SJSA1 (cell line): ENCODE measurements around the gene EVC. TPM values are rescaled to one million over a fixed set of nuclear protein-coding genes. Genes with fewer than 3 reads are reported as not detected.

Source experiments
- DNase-seq, 2 experiments: peaks; one replicate each; pipeline ENCODE4 v3.0.0-alpha.2; 2015 to 2020; ENCODE audit warnings: low spot score in 2 of 2, low read depth in 1 of 2
- H3K27ac ChIP-seq: fragments of 250-450 bp; sonication (Bioruptor Pico); 2 replicates; pipeline ENCODE4 v1.5.1; 2020; ENCODE audit warnings: mild to moderate bottlenecking, moderate library complexity
- H3K27me3 ChIP-seq: fragments of 250-450 bp; sonication (Bioruptor Pico); replicated peaks from 2 replicates; pipeline ENCODE4 v1.5.1; 2020; ENCODE audit warnings: mild to moderate bottlenecking, moderate library complexity
- H3K36me3 ChIP-seq: fragments of 250-450 bp; sonication (Bioruptor Pico); 2 replicates; pipeline ENCODE4 v1.5.1; 2020; ENCODE audit warnings: mild to moderate bottlenecking
- H3K4me1 ChIP-seq: fragments of 250-450 bp; sonication (Bioruptor Pico); replicated peaks from 2 replicates; pipeline ENCODE4 v1.6.1; 2021; ENCODE audit warnings: mild to moderate bottlenecking
- H3K4me3 ChIP-seq: fragments of 250-450 bp; sonication (Bioruptor Pico); 2 replicates; pipeline ENCODE4 v1.5.1; 2020; ENCODE audit warnings: mild to moderate bottlenecking
- H3K9me3 ChIP-seq: fragments of 250-450 bp; sonication (Bioruptor Pico); replicated peaks from 2 replicates; pipeline ENCODE4 v1.5.1; 2020; ENCODE audit warnings: mild to moderate bottlenecking
- total RNA-seq: library from RNA; depleted of rRNA; stranded (reverse); fragments of >200 nt; shearing (Covaris generic); gene quantifications from 2 replicates; pipeline ENCODE4 v1.2.3, GENCODE V29; 2014

Gene EVC
- total RNA-seq, 1 experiment from 2014 or later = 10.0 TPM

DNA sequence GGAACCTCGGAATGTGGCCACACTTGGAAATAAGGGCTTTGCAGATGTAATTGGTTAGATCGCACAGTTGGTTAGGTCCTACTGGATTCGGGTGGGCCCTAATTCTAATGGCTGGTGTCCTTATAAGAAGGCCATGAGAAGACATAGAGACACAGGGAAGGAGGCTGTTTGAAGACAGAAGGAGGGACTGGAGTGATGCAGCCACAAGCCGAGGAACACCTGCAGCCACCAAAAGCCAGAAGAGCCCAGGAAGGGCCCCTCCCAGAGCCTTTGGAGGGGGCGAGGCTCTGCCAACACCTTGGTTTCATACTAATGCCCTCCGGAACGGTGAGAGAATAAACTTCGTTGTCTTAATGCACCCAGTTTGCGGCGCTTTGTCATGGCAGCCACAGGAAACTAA, 47.0 kb downstream of the EVC start:
- Histone ChIP-seq H3K9me3 (no peaks in the 10 kb centered on the region), H3K27me3 (no peaks in the 10 kb centered on the region), H3K36me3 (peaks cover 33% of the 10 kb centered on the region), H3K4me1 (peaks cover 33% of the 10 kb centered on the region), H3K27ac (peak overlapping the region; percentile 91), H3K4me3 (no peak overlapping the region)
- no peak for DNase-seq

DNA sequence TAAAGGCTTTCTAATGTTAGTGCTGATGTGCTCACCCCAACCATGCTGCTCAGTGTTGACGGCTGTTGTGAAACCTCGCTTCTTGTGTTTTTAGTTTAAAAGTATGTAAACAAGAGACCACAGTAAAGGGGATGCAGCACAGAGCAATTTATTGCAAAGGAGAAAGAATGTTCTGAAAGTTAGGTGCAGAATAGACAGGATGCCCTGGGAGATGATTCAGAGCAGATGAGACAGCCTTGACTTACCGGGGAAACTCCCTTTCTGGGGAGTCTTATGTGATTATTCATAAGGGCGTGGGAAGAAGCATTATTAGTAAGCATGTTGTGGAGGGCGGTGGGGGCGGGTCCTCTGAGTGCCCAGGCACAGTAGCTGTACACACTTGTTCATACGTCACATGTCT, 47.7 kb downstream of the EVC start:
- peak; percentile 84 to 86 for DNase-seq
- H3K4me3 ChIP-seq = no peak overlapping the region
- peaks cover 25% of the 10 kb centered on the region for H3K4me1 ChIP-seq
- peaks cover 33% of the 10 kb centered on the region for H3K36me3 ChIP-seq
- no peaks in the 10 kb centered on the region for H3K27me3 ChIP-seq
- peak overlapping the region; percentile 91 for H3K27ac ChIP-seq
- H3K9me3 ChIP-seq = no peaks in the 10 kb centered on the region

DNA sequence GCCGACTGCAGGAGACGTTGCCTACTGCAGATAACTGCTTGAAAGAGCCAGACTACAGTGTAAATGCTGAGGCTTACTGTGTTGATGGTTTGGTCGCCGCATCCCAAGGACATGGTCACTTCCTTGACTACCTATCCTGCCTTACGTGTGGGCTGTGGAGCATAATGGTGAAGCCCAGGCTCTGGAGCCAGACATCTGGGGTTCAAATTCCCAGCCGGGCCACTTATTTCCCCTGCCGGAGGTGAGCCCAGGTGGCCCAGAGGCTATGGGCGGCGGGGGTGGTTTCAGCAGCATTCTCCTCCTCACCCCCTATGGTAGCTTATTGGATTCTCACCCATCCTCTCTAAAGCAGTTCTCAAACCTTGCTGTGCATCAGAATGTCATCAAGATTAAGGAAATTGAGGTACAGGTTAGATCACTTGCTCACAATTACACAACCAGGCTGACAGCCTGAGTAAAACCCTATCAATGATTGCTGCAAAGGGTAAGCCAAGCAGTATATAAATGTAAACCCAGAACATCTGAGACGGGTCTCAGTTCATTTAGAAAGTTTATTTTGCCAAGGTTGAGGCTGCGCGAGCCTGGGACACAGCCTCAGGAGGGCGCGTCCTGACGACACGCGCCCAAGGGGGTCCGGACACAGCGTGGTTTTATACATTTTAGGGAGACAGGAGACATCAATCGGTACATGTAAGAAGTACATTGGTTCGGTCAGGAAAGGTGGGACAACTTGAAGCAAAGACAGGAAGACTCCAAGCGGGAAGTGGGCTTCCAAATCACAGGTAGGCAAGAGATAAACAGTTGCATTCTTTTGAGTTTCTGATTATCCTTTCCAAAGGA, 48.5 kb downstream of the EVC start:
- Histone ChIP-seq H3K36me3 (peaks cover 27% of the 10 kb centered on the region), H3K27me3 (no peaks in the 10 kb centered on the region), H3K27ac (peak overlapping the region; percentile 66), H3K4me1 (peaks cover 19% of the 10 kb centered on the region), H3K4me3 (no peak overlapping the region), H3K9me3 (no peaks in the 10 kb centered on the region)
- DNase-seq = no peak

DNA sequence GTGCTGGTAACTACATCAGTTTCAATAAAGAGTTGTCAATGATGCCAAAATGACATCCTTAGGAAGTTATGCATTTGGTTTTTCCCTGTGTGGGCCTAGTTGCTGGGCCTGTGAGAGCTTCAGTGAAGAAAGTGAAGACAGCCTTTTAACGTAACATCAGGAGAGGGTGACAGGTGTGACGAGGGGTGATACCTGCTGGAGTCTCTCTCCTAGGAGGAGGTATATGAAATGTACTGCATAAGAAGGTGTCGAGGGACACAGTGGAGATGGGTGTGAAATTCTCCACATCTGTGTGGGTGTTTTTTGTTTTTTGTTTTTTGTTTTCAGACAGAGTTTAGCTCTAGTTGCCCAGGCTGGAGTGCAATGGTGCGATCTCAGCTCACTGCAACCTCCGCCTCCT, 49.2 kb downstream of the EVC start:
- Histone ChIP-seq H3K27ac (no peak overlapping the region), H3K4me1 (peaks cover 19% of the 10 kb centered on the region), H3K9me3 (no peaks in the 10 kb centered on the region), H3K4me3 (no peak overlapping the region), H3K36me3 (peaks cover 21% of the 10 kb centered on the region), H3K27me3 (no peaks in the 10 kb centered on the region)
- no peak for DNase-seq

DNA sequence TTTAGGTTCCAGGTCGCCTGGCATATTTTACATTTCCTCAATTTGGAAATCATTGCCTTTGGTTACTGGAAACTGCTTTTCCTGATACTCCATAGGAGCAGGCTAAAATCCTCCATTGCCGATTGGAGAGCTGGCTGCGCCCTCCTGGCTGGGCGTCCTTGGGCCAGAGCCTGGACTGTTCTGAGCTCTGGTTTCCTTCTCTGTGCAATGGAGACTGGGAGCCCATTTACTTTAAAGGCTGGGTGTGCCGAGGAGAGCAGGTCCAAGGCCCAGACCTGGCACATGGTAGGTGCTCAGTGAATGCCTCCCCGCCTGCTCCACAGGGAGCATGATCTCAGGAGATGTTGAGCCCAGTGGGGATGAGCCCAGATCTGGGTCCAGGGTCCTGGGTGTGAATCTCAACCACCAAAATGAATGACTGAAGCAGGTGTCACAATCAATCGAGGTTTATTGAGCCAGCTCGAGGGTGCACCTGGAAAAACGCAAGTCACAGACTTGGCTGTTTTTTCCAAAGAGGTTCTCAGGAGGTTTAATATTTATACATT, 50.0 kb downstream of the EVC start:
- Histone ChIP-seq H3K4me1 (peaks cover 19% of the 10 kb centered on the region), H3K4me3 (no peak overlapping the region), H3K27ac (no peak overlapping the region), H3K9me3 (no peaks in the 10 kb centered on the region), H3K36me3 (peaks cover 15% of the 10 kb centered on the region), H3K27me3 (no peaks in the 10 kb centered on the region)
- DNase-seq = no peak

DNA sequence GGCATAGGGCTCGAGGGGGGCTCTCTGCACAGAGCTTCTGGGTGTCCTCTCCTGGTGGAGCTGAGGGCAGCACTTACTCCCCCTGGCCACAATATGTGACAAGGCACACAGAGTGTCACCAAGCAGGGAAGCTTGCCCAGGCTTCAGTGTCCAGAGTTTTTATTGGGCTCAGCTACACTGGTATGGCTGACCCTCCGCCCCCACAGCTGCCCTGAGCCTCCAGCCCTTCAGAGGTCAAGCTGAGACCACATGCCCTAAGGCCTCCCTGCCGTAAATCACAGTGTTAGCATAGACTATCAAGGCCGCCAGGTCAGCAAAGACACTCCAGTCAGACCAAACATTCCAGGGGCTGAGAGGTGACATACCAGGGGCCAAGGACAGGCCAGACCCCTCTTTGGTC, 59.0 kb downstream of the EVC start:
- H3K27me3 ChIP-seq = no peaks in the 10 kb centered on the region
- H3K4me3 ChIP-seq = no peak overlapping the region
- no peak overlapping the region for H3K27ac ChIP-seq
- no peaks in the 10 kb centered on the region for H3K36me3 ChIP-seq
- no peaks in the 10 kb centered on the region for H3K9me3 ChIP-seq
- no peak for DNase-seq
- no peaks in the 10 kb centered on the region for H3K4me1 ChIP-seq

DNA sequence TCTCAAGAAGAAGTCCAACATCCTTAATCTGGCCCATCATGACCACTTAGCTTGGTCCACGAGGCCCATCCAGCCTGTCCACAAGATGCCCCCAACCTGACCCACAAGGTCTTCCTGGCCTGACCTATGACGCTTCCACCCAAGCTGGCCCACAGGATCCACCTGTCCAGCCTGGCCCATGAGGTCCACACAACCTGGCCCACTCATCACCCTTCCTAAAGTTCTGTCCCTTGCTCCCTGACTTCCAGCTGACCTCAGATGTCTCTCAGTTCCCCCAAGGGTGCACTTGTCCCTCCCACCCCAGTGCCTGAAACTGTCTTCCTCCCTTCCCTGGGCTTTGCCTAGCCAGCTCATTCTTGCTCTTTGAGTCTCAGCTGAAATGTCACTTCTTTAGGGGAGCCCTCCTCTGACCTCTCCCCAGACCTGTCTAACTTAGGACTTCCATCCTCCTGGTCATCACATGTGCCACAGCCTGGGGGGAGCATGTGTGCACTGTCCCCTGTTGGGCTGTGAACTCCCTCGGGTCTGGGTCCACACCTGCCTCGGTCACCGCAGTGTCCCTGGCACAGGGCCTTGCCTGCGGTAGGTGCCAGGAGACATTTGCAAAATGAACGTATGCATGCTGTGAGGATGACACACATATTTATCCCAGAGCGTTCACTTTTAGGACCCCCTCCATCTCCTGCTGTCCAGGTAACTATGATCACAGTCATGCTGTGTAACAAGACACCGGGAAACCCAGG, 61.7 kb downstream of the EVC start:
- H3K9me3 ChIP-seq = no peaks in the 10 kb centered on the region
- no peak for DNase-seq
- no peaks in the 10 kb centered on the region for H3K27me3 ChIP-seq
- H3K4me3 ChIP-seq = no peak overlapping the region
- H3K36me3 ChIP-seq = 0 out of 2 replicates have a peak, but pooled peaks cover 3% of the 10 kb centered on the region
- H3K27ac ChIP-seq = no peak overlapping the region
- no peaks in the 10 kb centered on the region for H3K4me1 ChIP-seq

DNA sequence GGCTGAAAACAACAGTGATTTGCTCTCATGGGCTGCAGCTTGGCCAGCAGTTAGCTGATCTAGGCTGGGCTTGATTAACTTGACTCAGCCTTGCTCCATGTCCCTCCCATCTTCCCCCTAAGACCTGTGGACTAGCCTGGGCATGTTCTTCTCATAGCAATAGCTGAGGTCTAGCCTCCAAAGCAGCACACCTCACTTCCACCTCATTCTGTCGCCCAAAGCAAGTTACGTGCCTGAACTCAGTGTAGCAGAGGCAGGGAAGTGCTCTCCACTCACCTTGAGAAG, 62.2 kb downstream of the EVC start:
- Histone ChIP-seq H3K9me3 (no peaks in the 10 kb centered on the region), H3K4me3 (no peak overlapping the region), H3K27me3 (no peaks in the 10 kb centered on the region), H3K36me3 (0 out of 2 replicates have a peak, but pooled peaks cover 3% of the 10 kb centered on the region), H3K27ac (no peak overlapping the region), H3K4me1 (no peaks in the 10 kb centered on the region)
- no peak for DNase-seq

DNA sequence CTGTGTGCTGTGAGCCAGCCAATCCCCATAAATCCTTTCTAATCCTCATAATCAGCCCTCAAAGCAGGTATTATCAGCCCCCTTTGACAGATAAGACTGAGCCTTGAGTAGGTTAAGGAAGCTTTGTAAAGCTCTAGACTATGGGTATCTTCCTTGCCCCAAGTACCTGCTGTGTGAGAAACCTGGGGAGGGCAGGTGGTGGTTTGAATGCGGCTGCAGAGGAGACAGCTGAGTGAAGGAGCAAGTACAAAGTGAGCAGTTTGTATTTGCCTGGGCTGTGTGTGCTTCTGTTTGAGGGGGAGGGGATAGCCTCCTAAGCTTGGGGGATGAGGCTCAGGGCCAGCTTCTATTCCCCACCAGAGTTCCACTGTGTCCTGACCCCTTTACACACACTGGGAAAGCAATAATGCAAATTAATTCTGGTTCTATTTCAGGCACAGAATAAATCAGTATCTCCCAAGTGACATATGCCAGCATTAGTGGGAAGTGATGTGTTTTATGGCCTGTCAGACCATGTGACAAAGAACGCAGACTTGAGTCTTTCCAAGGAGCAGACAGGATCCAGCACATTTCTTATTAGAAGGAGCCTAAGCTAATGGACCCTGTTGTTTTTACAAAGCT, 63.5 kb downstream of the EVC start:
- no peak for DNase-seq
- Histone ChIP-seq H3K36me3 (0 out of 2 replicates have a peak, but pooled peaks cover 3% of the 10 kb centered on the region), H3K9me3 (no peaks in the 10 kb centered on the region), H3K4me1 (no peaks in the 10 kb centered on the region), H3K4me3 (no peak overlapping the region), H3K27ac (no peak overlapping the region), H3K27me3 (no peaks in the 10 kb centered on the region)

DNA sequence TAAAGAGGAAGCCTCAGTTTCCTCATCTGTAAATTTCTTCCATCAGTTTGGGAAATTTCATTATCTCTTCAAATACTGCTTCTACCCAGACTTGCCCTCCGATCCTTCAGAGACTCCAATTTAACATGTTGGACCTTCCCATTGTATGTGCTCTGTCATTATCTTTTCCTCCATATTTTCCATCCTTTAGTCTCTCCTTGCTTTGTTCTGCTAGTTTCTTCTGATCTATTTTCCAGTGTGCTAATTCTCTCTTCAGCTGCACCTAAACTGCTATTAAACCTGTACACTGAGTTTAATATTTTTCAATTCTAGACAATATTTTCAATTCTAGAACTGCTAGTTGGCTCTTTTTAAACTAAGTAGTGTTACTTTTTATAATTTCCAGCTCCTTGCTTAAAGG, 65.5 kb downstream of the EVC start:
- Histone ChIP-seq H3K36me3 (0 out of 2 replicates have a peak, but pooled peaks cover 3% of the 10 kb centered on the region), H3K27me3 (no peaks in the 10 kb centered on the region), H3K4me1 (no peaks in the 10 kb centered on the region), H3K4me3 (no peak overlapping the region), H3K9me3 (no peaks in the 10 kb centered on the region), H3K27ac (no peak overlapping the region)
- DNase-seq = no peak

DNA sequence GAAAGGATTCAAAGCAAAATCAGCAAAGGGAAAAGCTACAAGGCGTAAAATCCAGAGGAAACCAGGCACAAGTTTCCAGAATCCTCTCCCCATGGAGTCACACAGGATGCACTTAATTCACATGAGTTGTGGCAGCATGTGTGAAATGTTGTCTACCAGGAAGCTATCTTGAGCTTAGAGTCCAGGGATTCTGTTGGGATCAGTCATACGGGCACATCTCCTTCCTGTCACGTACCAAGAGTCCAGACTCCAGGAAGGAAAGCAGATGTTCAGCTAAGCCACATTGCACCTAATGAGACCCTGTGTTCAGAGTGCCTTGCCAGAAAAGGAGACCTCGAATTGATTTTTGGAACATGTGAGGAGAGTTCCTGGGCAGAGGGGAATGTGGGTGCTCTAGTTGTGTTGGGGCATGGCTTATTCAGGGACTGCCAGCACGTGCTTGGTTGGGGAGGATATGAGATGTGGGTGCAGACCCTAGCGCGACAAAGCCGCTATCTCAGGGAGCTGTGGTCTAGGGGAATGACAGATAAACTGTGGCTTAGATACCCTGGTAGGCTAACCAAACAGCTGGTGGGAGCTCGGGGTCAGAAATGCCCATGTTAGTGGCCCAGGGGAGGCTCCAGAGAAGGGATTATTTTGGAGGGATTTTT, 70.0 kb downstream of the EVC start:
- Histone ChIP-seq H3K36me3 (0 out of 2 replicates have a peak, but pooled peaks cover 3% of the 10 kb centered on the region), H3K4me3 (no peak overlapping the region), H3K27me3 (no peaks in the 10 kb centered on the region), H3K4me1 (no peaks in the 10 kb centered on the region), H3K27ac (no peak overlapping the region), H3K9me3 (no peaks in the 10 kb centered on the region)
- DNase-seq = no peak

DNA sequence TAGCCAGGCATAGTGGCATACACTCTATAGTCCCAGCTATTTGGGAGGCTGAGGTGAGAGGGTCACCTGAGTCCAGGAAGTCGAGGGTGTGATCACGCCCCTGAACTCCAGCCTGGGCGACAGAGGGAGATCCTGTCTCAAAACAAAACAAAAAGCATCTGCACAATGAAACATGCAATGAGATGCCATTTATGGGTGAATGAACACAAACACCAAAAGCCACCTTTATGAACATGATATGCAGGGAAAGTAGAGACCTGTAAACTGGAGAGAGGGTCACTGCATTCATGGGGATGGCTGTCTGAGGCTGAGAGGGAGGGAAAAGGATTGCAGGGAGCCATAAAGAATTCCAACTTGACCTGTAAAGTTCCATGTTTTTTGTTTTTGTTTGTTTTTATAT, 70.7 kb downstream of the EVC start:
- Histone ChIP-seq H3K27me3 (no peaks in the 10 kb centered on the region), H3K36me3 (no peaks in the 10 kb centered on the region), H3K4me3 (no peak overlapping the region), H3K9me3 (no peaks in the 10 kb centered on the region), H3K4me1 (no peaks in the 10 kb centered on the region), H3K27ac (no peak overlapping the region)
- DNase-seq = no peak

DNA sequence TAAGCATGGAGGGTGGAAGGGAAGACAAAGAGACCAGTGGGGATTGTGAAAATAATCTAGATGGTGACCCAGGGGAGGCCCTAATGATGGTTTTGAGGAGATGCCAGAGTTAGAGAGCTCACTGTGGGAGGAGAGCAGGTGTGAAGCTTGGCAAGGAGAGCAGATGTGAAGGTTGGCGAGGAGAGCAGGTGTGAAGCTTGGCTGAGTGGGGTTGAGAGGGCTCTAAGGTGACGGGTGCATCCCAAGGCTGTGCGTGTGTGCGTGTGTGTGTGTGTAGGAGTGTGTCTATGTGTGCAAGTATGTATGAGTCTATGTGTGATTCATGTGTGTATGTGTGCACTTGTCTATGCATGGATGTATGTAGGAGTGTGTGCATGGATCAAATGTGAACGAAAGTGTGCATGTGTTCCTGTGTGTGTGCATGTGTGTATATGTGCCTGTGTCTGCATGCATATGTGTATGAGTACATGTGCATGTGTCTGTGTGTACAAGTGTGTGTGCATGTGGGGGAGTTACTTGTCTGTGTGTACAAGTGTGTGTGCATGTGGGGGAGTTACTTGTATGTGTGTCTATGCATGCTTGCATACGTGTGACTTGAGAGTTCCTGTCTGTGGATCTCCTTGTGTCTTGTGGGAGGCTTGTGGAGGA, 72.0 kb downstream of the EVC start:
- no peaks in the 10 kb centered on the region for H3K9me3 ChIP-seq
- H3K36me3 ChIP-seq = no peaks in the 10 kb centered on the region
- H3K4me1 ChIP-seq = no peaks in the 10 kb centered on the region
- H3K4me3 ChIP-seq = no peak overlapping the region
- no peak for DNase-seq
- no peak overlapping the region for H3K27ac ChIP-seq
- no peaks in the 10 kb centered on the region for H3K27me3 ChIP-seq
